IMR-90 (cell line): ENCODE results near the gene LMX1A. TPM values are rescaled to one million over a fixed set of nuclear protein-coding genes. Genes with fewer than 3 reads are reported as not detected.

Experiments
- ATAC-seq: fragments of 200-7000 bp; cut with Tn5 transposase; 2 replicates; pipeline ENCODE4 v1.9.1; 2020; ENCODE audit warnings: low read depth, mild to moderate bottlenecking, moderate library complexity
- BruUV-seq: library from RNA; stranded (reverse); fragments of 400-500 nt; replicated peaks from 2 replicates; lab custom pipeline; 2021; lab: Mats Ljungman, UMichigan
- CTCF ChIA-PET: fragments of 300-600 bp; formaldehyde crosslinking; extraction: SDS; loops from one replicate; lab custom pipeline; 2021; ENCODE audit warnings: antibody characterized with exemption; lab: Yijun Ruan, JAX
- POLR2A ChIA-PET: fragments of 300-600 bp; sonication (Branson Sonifier 250); formaldehyde crosslinking; loops from one replicate; lab custom pipeline; 2022; ENCODE audit warnings: antibody characterized with exemption; ENCODE audit not compliant: unreplicated experiment; lab: Charles Lee
- DNase-seq: peaks from one replicate; pipeline ENCODE4 v3.0.0; 2013
- H2AFZ ChIP-seq: replicated peaks from 2 replicates; pipeline ENCODE3; 2013; ENCODE audit warnings: low read length, mild to moderate bottlenecking; ENCODE audit not compliant: poor library complexity
- H2AK5ac ChIP-seq: 2 replicates; pipeline ENCODE4 v1.6.1; 2013; ENCODE audit warnings: low read depth, low read length, inconsistent platforms
- H2AK9ac ChIP-seq: replicated peaks from 2 replicates; pipeline ENCODE3; 2013; ENCODE audit warnings: mild to moderate bottlenecking, low read depth, low read length, moderate library complexity; ENCODE audit not compliant: poor library complexity
- H2BK120ac ChIP-seq: 2 replicates; pipeline ENCODE4 v1.6.1; 2013; ENCODE audit warnings: low read depth, low read length, inconsistent platforms
- H2BK15ac ChIP-seq: 3 replicates; pipeline ENCODE4 v1.6.1; 2013; ENCODE audit warnings: low read depth, low read length, inconsistent platforms
- H2BK20ac ChIP-seq: 2 replicates; pipeline ENCODE4 v1.6.1; 2013; ENCODE audit warnings: low read depth, mild to moderate bottlenecking, inconsistent platforms, low read length, moderate library complexity
- H2BK5ac ChIP-seq: 2 replicates; pipeline ENCODE4 v1.6.1; 2013; ENCODE audit warnings: mild to moderate bottlenecking, low read depth, low read length, inconsistent platforms; ENCODE audit not compliant: poor library complexity, severe bottlenecking
- H3K14ac ChIP-seq: replicated peaks from 2 replicates; pipeline ENCODE4 v1.6.1; 2013; ENCODE audit warnings: low read depth, low read length, inconsistent platforms
- H3K18ac ChIP-seq: 2 replicates; pipeline ENCODE4 v1.6.1; 2013; ENCODE audit warnings: low read depth, low read length, control low read depth
- H3K23ac ChIP-seq: 2 replicates; pipeline ENCODE4 v1.6.1; 2013; ENCODE audit warnings: low read depth, low read length, inconsistent platforms
- H3K27ac ChIP-seq: 2 replicates; pipeline ENCODE4 v1.5.1; 2013; ENCODE audit warnings: mild to moderate bottlenecking, control low read depth, low read length; ENCODE audit not compliant: insufficient read depth
- H3K27me3 ChIP-seq: 2 replicates; pipeline ENCODE4 v1.6.1; 2013; ENCODE audit warnings: low read length; ENCODE audit not compliant: control insufficient read depth, insufficient read depth
- H3K36me3 ChIP-seq: 2 replicates; pipeline ENCODE4 v1.6.1; 2013; ENCODE audit warnings: low read length, mixed read lengths; ENCODE audit not compliant: control insufficient read depth, insufficient read depth
- H3K4ac ChIP-seq: 2 replicates; pipeline ENCODE4 v1.6.1; 2013; ENCODE audit warnings: low read depth, low read length, inconsistent platforms
- H3K4me1 ChIP-seq: 2 replicates; pipeline ENCODE4 v1.6.1; 2013; ENCODE audit warnings: low read length, mixed read lengths; ENCODE audit not compliant: control insufficient read depth, insufficient read depth
- H3K4me2 ChIP-seq: 2 replicates; pipeline ENCODE4 v1.6.1; 2013; ENCODE audit warnings: low read depth, mild to moderate bottlenecking, control low read depth, low read length, moderate library complexity
- H3K4me3 ChIP-seq: 2 replicates; pipeline ENCODE4 v1.5.1; 2013; ENCODE audit warnings: low read depth, mild to moderate bottlenecking, control low read depth, low read length, moderate library complexity; ENCODE audit not compliant: insufficient read depth
- H3K56ac ChIP-seq: 2 replicates; pipeline ENCODE4 v1.6.1; 2013; ENCODE audit warnings: low read length, inconsistent platforms; ENCODE audit not compliant: insufficient read depth; ENCODE audit errors: extremely low read depth
- H3K79me1 ChIP-seq, 2 experiments: 2 replicates each; pipeline ENCODE4 v1.6.1; 2013; ENCODE audit warnings: low read length in 2 of 2, inconsistent platforms in 1 of 2, low read depth in 1 of 2
- H3K9ac ChIP-seq: 2 replicates; pipeline ENCODE4 v1.6.1; 2013; ENCODE audit warnings: low read depth, low read length, control low read depth
- H3K9me1 ChIP-seq: 2 replicates; pipeline ENCODE4 v1.6.1; 2013; ENCODE audit warnings: low read length, inconsistent platforms; ENCODE audit not compliant: insufficient read depth
- H3K9me3 ChIP-seq: 2 replicates; pipeline ENCODE4 v1.6.1; 2013; ENCODE audit warnings: low read length; ENCODE audit not compliant: control insufficient read depth, insufficient read depth
- H4K20me1 ChIP-seq: 2 replicates; pipeline ENCODE4 v1.6.1; 2013; ENCODE audit warnings: low read length, inconsistent platforms; ENCODE audit not compliant: insufficient read depth
- H4K5ac ChIP-seq: 2 replicates; pipeline ENCODE4 v1.6.1; 2013; ENCODE audit warnings: mild to moderate bottlenecking, low read depth, low read length, control low read depth
- H4K8ac ChIP-seq, 2 experiments: 2 replicates each; pipeline ENCODE4 v1.6.1; 2013; ENCODE audit warnings: low read depth in 2 of 2, low read length in 2 of 2, control low read depth in 1 of 2, inconsistent platforms in 1 of 2
- H4K91ac ChIP-seq: 2 replicates; pipeline ENCODE4 v1.6.1; 2013; ENCODE audit warnings: low read depth, low read length, inconsistent platforms; ENCODE audit not compliant: insufficient read depth
- CEBPB ChIP-seq: IDR thresholded peaks from 2 replicates; pipeline ENCODE4 v1.6.1; 2012; ENCODE audit warnings: low read depth, low read length, improper control_type of control experiment
- CHD1 ChIP-seq: IDR thresholded peaks from 2 replicates; pipeline ENCODE4 v1.6.1; 2012; ENCODE audit warnings: low read depth, low read length, improper control_type of control experiment
- FOS ChIP-seq: fragments of 150-350 bp; IDR thresholded peaks from 2 replicates; pipeline ENCODE4 v1.6.1; 2016; ENCODE audit warnings: low read depth, low read length
- MAZ ChIP-seq: IDR thresholded peaks from 2 replicates; pipeline ENCODE4 v1.6.1; 2012; ENCODE audit warnings: low read depth, mild to moderate bottlenecking, low read length, improper control_type of control experiment, moderate library complexity, borderline replicate concordance
- MXI1 ChIP-seq: IDR thresholded peaks from 2 replicates; pipeline ENCODE4 v1.6.1; 2012; ENCODE audit warnings: low read depth, mild to moderate bottlenecking, low read length, moderate library complexity, borderline replicate concordance
- NFE2L2 ChIP-seq: fragments of 150-350 bp; IDR thresholded peaks from 2 replicates; pipeline ENCODE4 v1.6.1; 2016; ENCODE audit warnings: low read depth, mild to moderate bottlenecking, low read length
- POLR2A ChIP-seq: IDR thresholded peaks from 2 replicates; pipeline ENCODE4 v1.6.1; 2012; ENCODE audit warnings: mild to moderate bottlenecking, low read depth, low read length
- RFX5 ChIP-seq: IDR thresholded peaks from 2 replicates; pipeline ENCODE4 v1.8.0; 2012; ENCODE audit warnings: low read depth, mild to moderate bottlenecking, low read length, moderate library complexity
- whole genome bisulfite sequencing, 2 experiments: methylation state at CpG; one replicate each; pipeline versions ENCODE4 v1.1.5 to v1.1.7; 2013; ENCODE audit warnings: missing lambda C conversion rate in 2 of 2; ENCODE audit not compliant: insufficient read length in 1 of 2; ENCODE audit errors: extremely low coverage in 2 of 2; 5-methylcytosine and 5-hydroxymethylcytosine counted together
- dilution Hi-C: fragments of 300-500 bp; cut with HindIII; formaldehyde crosslinking; loops from one replicate; pipeline ENCODE4 v1.14.3; 2018; ENCODE audit warnings: low sequenced_read_pairs; ENCODE audit not compliant: unreplicated experiment
- in situ Hi-C: fragments of 300-500 bp; cut with MboI; formaldehyde crosslinking; loops from 3 replicates; pipeline ENCODE4 v1.14.3; 2019; ENCODE audit warnings: low sequenced_read_pairs, inconsistent platforms, mixed read lengths
- intact Hi-C: fragments of 100-400 bp; cut with micrococcal nuclease; formaldehyde crosslinking; loops from 2 replicates; pipeline ENCODE4 v1.10.0; 2022
- polyA plus RNA-seq, 3 experiments: library from polyadenylated mRNA; depleted of rRNA; stranded (reverse); fragments of >200 nt; gene quantifications; 2 replicates each; pipeline ENCODE4 v1.2.3, GENCODE V29; 2012; ENCODE audit warnings: low replicate concordance in 1 of 3
- total RNA-seq: library from RNA; depleted of rRNA; stranded (reverse); fragments of >200 nt; gene quantifications from 2 replicates; pipeline ENCODE4 v1.2.3, GENCODE V29; 2012
- TF ChIP-seq, protein P1 (sequence below): fragments of 150-350 bp; IDR thresholded peaks from 2 replicates; pipeline ENCODE4 v1.6.1; 2017; ENCODE audit warnings: mild to moderate bottlenecking, antibody characterized with exemption, low read length, low read depth

Gene LMX1A
- total and polyA plus RNA-seq, 2 of the 4 experiments (the other 2 are of a cell fraction) = not detected

GRCh38 chr1:165364568-165365133 lies 8.1 kb upstream of the LMX1A start:
- TF ChIP-seq FOS (no peak), MAZ (no peak), RFX5 (no peak), NFE2L2 (no peak), CEBPB (no peak), CHD1 (no peak), MXI1 (no peak), POLR2A (no peak)
- TF ChIP-seq, protein P1, sequence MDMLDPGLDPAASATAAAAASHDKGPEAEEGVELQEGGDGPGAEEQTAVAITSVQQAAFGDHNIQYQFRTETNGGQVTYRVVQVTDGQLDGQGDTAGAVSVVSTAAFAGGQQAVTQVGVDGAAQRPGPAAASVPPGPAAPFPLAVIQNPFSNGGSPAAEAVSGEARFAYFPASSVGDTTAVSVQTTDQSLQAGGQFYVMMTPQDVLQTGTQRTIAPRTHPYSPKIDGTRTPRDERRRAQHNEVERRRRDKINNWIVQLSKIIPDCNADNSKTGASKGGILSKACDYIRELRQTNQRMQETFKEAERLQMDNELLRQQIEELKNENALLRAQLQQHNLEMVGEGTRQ = no peak
- Histone ChIP-seq H3K9ac (no peak overlapping the region), H3K4ac (no peak overlapping the region), H4K20me1 (no peaks in the 10 kb centered on the region), H3K27me3 (no peaks in the 10 kb centered on the region; the same call in 1 of the 2 replicates), H2AK9ac (no peak overlapping the region), H3K27ac (no peak overlapping the region), H2BK15ac (no peak overlapping the region), H3K23ac (no peak overlapping the region), H3K36me3 (no peaks in the 10 kb centered on the region), H3K4me3 (no peak overlapping the region), H3K9me3 (no peaks in the 10 kb centered on the region), H4K5ac (no peak overlapping the region), H3K14ac (no peak overlapping the region), H2BK120ac (no peak overlapping the region), H3K4me1 (no peaks in the 10 kb centered on the region), H2BK5ac (no peak overlapping the region), H4K91ac (no peak overlapping the region), H2AFZ (no peak overlapping the region), H4K8ac (no peak overlapping the region), H2BK20ac (no peak overlapping the region), H3K56ac (no peak overlapping the region), H3K79me1 (no peaks in the 10 kb centered on the region), H2AK5ac (no peak overlapping the region), H3K18ac (no peak overlapping the region), H3K4me2 (no peak overlapping the region), H3K9me1 (no peaks in the 10 kb centered on the region)
- intact Hi-C loops = loop anchor here (5.0 to 10.0 kb wide), 2 partner anchors 220 to 252 kb away; no protein-coding TSS in a partner anchor
- ATAC-seq (no peak), DNase-seq (no peak)
- BruUV-seq = no TSS peak
- WGBS, 2 experiments = 0% methylated on average over 1 of the region's 6 CpGs; no CpG with 5 or more reads in 1 of the 2 experiments
- in situ Hi-C loops = no loop called here
- dilution Hi-C loops = no loop called here
- ChIA-PET POLR2A (no interaction called here), CTCF (no interaction called here)
